HEK293 (cell line): ENCODE measurements around the gene CCDC40.
"Not testable (repeated sequence)": the region's sequence is repeated elsewhere in the genome, so short reads cannot be mapped to it uniquely, and the experiment has no call there.

Source experiments
- CTCF ChIA-PET: fragments of 350-600 bp; formaldehyde crosslinking; extraction: SDS; loops from one replicate; lab custom pipeline; 2021; ENCODE audit warnings: antibody characterized with exemption; lab: Yijun Ruan, JAX
- POLR2A ChIA-PET: fragments of 300-600 bp; formaldehyde crosslinking; extraction: SDS; loops from one replicate; lab custom pipeline; 2020; ENCODE audit warnings: antibody characterized with exemption, inconsistent platforms; lab: Yijun Ruan, JAX
- H3K27ac ChIP-seq: fragments of 200-500 bp; sonication (Bioruptor generic); 2 replicates; pipeline ENCODE4 v1.5.1; 2014; ENCODE audit warnings: low read depth, low read length, control low read depth, inconsistent platforms; ENCODE audit errors: extremely low read depth
- H3K36me3 ChIP-seq, 2 experiments: fragments of 200-500 bp in 1 of 2; sonication (Bioruptor generic) in 1 of 2; 1 replicate in 1 of 2; 2 replicates in 1 of 2; pipeline ENCODE4 v1.5.1; 2014 to 2017; ENCODE audit warnings: inconsistent platforms in 2 of 2, low read length in 2 of 2; ENCODE audit not compliant: control insufficient read depth in 2 of 2, insufficient read depth in 1 of 2
- H3K4me1 ChIP-seq: fragments of 200-500 bp; sonication (Bioruptor generic); 2 replicates; pipeline ENCODE4 v1.5.1; 2014; ENCODE audit warnings: mild to moderate bottlenecking, low read length, inconsistent platforms; ENCODE audit not compliant: control insufficient read depth, insufficient read depth
- H3K4me3 ChIP-seq: 2 replicates; pipeline ENCODE4 v1.5.1; 2011; ENCODE audit warnings: low read depth, mild to moderate bottlenecking, control low read depth, low read length, moderate library complexity
- H3K9me3 ChIP-seq: fragments of 200-500 bp; sonication (Bioruptor generic); 2 replicates; pipeline ENCODE4 v1.5.1; 2014; ENCODE audit warnings: low read depth, low read length, inconsistent platforms; ENCODE audit not compliant: control insufficient read depth, insufficient read depth
- AEBP2 ChIP-seq: fragments of 450-650 bp; formaldehyde crosslinking; IDR thresholded peaks from 2 replicates; pipeline ENCODE4 v1.5.1; 2016; ENCODE audit warnings: missing biosample characterization, missing genetic modification characterization, borderline replicate concordance
- HOXD13 ChIP-seq: sonication (generic); formaldehyde crosslinking; IDR thresholded peaks from 2 replicates; pipeline ENCODE4 v1.8.0; 2022; ENCODE audit warnings: missing genetic modification reagents, borderline replicate concordance
- MEIS1 ChIP-seq: sonication (generic); formaldehyde crosslinking; IDR thresholded peaks from 2 replicates; pipeline ENCODE4 v1.8.1; 2022; ENCODE audit warnings: missing genetic modification reagents, mild to moderate bottlenecking, borderline replicate concordance
- PRDM2 ChIP-seq: fragments of 450-650 bp; formaldehyde crosslinking; IDR thresholded peaks from 2 replicates; pipeline ENCODE4 v1.5.1; 2016; ENCODE audit warnings: missing biosample characterization, missing genetic modification characterization, borderline replicate concordance
- ZBTB1 ChIP-seq: fragments of 450-650 bp; formaldehyde crosslinking; IDR thresholded peaks from 2 replicates; pipeline ENCODE4 v1.5.1; 2016; ENCODE audit warnings: missing biosample characterization, missing genetic modification characterization
- ZBTB6 ChIP-seq: fragments of 450-650 bp; formaldehyde crosslinking; IDR thresholded peaks from 2 replicates; pipeline ENCODE4 v1.5.1; 2017; ENCODE audit warnings: missing biosample characterization, missing genetic modification characterization
- ZBTB7A ChIP-seq: fragments of 450-650 bp; formaldehyde crosslinking; IDR thresholded peaks from 2 replicates; pipeline ENCODE4 v1.5.1; 2016; ENCODE audit warnings: low read depth, missing biosample characterization, missing genetic modification characterization
- ZIC2 ChIP-seq: fragments of 450-650 bp; formaldehyde crosslinking; IDR thresholded peaks from 2 replicates; pipeline ENCODE4 v1.5.1; 2016; ENCODE audit warnings: missing biosample characterization, missing genetic modification characterization
- ZNF121 ChIP-seq: fragments of 450-650 bp; formaldehyde crosslinking; IDR thresholded peaks from 2 replicates; pipeline ENCODE4 v1.5.1; 2016; ENCODE audit warnings: missing biosample characterization, missing genetic modification characterization
- ZNF214 ChIP-seq: fragments of 450-650 bp; formaldehyde crosslinking; IDR thresholded peaks from 2 replicates; pipeline ENCODE4 v1.5.1; 2017; ENCODE audit warnings: missing biosample characterization, mild to moderate bottlenecking, missing genetic modification characterization, borderline replicate concordance
- ZNF221 ChIP-seq: fragments of 450-650 bp; formaldehyde crosslinking; IDR thresholded peaks from 2 replicates; pipeline ENCODE4 v1.5.1; 2017; ENCODE audit warnings: missing biosample characterization, missing genetic modification characterization, borderline replicate concordance
- ZNF354C ChIP-seq: fragments of 450-650 bp; formaldehyde crosslinking; IDR thresholded peaks from 2 replicates; pipeline ENCODE4 v1.5.1; 2016; ENCODE audit warnings: missing biosample characterization, missing genetic modification characterization, low read depth, borderline replicate concordance
- ZNF398 ChIP-seq: fragments of 450-650 bp; formaldehyde crosslinking; IDR thresholded peaks from 2 replicates; pipeline ENCODE4 v1.5.1; 2017; ENCODE audit warnings: missing biosample characterization, missing genetic modification characterization
- ZNF416 ChIP-seq: fragments of 450-650 bp; formaldehyde crosslinking; IDR thresholded peaks from 2 replicates; pipeline ENCODE4 v1.5.1; 2016; ENCODE audit warnings: missing biosample characterization, missing genetic modification characterization
- ZNF501 ChIP-seq: fragments of 450-650 bp; formaldehyde crosslinking; IDR thresholded peaks from 2 replicates; pipeline ENCODE4 v1.5.1; 2016; ENCODE audit warnings: missing biosample characterization, missing genetic modification characterization
- ZNF558 ChIP-seq: fragments of 450-650 bp; formaldehyde crosslinking; IDR thresholded peaks from 2 replicates; pipeline ENCODE4 v1.5.1; 2016; ENCODE audit warnings: missing biosample characterization, missing genetic modification characterization
- ZNF561 ChIP-seq: fragments of 450-650 bp; IDR thresholded peaks from 2 replicates; pipeline ENCODE4 v1.5.1; 2018; ENCODE audit warnings: missing biosample characterization, missing genetic modification characterization, borderline replicate concordance
- ZNF626 ChIP-seq: fragments of 450-650 bp; sonication (Bioruptor Pico); formaldehyde crosslinking; IDR thresholded peaks from 2 replicates; pipeline ENCODE4 v1.5.1; 2018; ENCODE audit warnings: missing biosample characterization, missing genetic modification characterization, inconsistent platforms
- ZNF664 ChIP-seq: fragments of 450-650 bp; formaldehyde crosslinking; IDR thresholded peaks from 2 replicates; pipeline ENCODE4 v1.5.1; 2016; ENCODE audit warnings: missing biosample characterization, missing genetic modification characterization
- ZNF704 ChIP-seq: fragments of 450-650 bp; formaldehyde crosslinking; IDR thresholded peaks from 2 replicates; pipeline ENCODE4 v1.5.1; 2016; ENCODE audit warnings: missing biosample characterization, missing genetic modification characterization

Gene CCDC40

GRCh38 chr17:80046709-80047108 is 10.3 kb downstream of the CCDC40 start:
- peak; percentile 74 for TF ChIP-seq ZNF121 (tag by site-specific recombination)
- H3K27ac ChIP-seq, H3K9me3 ChIP-seq, H3K4me1 ChIP-seq, H3K4me3 ChIP-seq, POLR2A ChIA-PET: not testable (repeated sequence)
- CTCF ChIA-PET, result interaction anchor here (1.6 kb wide), 1 partner anchor 9 kb away, joined by 4 read pairs; no protein-coding TSS in a partner anchor
- H3K36me3 ChIP-seq, result peaks cover 0 to 27% of the 10 kb centered on the region in 2 experiments; a peak in 2 of 3 replicates

GRCh38 chr17:80047176-80047575 is 10.7 kb downstream of the CCDC40 start:
- TF ChIP-seq ZNF221 (tag by site-specific recombination) (no peak), ZBTB1 (no peak), ZNF501 (tag by site-specific recombination) (no peak), ZNF664 (no peak), ZNF354C (tag by site-specific recombination) (no peak), ZNF398 (no peak), ZNF416 (tag by site-specific recombination) (no peak), ZNF626 (tag by site-specific recombination) (no peak), ZNF558 (tag by site-specific recombination) (no peak), ZNF561 (no peak), ZNF214 (tag by site-specific recombination) (no peak), ZIC2 (tag by site-specific recombination) (no peak), HOXD13 (CRISPR knock-in tag) (no peak), AEBP2 (tag by site-specific recombination) (no peak), ZNF704 (tag by site-specific recombination) (no peak), ZBTB6 (tag by site-specific recombination) (no peak), ZBTB7A (tag by site-specific recombination) (no peak), PRDM2 (tag by site-specific recombination) (no peak), MEIS1 (CRISPR knock-in tag) (no peak)
- peaks cover 0 to 23% of the 10 kb centered on the region in 2 experiments; a peak in 2 of 3 replicates for H3K36me3 ChIP-seq
- ChIA-PET CTCF (no interaction called here), POLR2A (no interaction called here)
- 0 out of 2 replicates have a peak, but pooled peaks cover 3% of the 10 kb centered on the region for H3K4me1 ChIP-seq
- no peak overlapping the region for H3K27ac ChIP-seq
- H3K9me3 ChIP-seq, result no peaks in the 10 kb centered on the region
- no peak overlapping the region for H3K4me3 ChIP-seq
